ENCODE results near the gene ANKRD31.

ANKRD31 gene

DNA sequence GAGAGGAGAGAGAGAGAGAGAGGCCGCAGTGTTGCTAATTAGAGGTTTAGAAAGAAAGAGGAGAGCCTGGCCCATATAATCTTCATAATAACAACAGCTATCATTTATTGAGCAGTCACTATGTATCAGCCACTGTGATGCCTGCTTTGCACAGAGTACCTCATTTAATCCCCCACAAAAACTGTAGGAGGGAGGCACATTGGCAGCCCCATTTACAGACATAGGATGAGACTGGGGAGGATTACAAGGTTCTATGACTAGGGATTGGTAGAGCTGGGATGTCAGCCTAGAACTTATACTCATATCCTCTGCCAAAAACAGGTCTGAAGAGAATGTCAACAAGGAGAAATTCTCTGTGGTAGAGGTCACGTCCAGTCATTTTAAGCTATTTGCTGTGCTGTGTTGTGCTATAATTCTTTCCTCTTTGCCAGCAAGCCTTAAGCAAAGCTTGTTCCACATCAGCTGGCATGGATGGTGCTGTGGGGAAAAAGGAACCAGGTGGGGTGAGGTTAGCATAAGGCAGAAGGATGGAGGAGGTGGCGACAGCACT lies 177.6 kb downstream of the ANKRD31 start:
- DNase-seq (ENCODE audit: low read depth, low spot score) = no peak

DNA sequence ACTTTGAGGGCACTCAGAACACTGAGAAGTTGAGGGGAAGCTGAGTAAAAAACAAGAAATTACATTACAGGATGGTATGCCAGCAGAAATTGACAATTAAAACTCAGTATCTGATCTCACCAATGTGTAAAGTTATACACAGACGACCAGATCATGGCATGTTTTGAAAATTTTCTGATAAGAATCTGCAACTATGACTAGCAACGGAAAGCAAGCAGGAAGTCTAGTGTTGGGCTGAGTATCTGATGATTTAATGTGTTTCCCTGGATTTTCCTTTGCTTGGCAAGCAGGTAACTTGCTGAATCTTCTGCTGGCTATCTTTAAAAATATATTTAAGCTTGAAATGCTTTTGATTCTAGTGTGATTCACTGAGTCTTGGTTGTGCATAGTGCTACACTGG lies 179.1 kb downstream of the ANKRD31 start:
- no peak for DNase-seq (ENCODE audit: low read depth, low spot score)

DNA sequence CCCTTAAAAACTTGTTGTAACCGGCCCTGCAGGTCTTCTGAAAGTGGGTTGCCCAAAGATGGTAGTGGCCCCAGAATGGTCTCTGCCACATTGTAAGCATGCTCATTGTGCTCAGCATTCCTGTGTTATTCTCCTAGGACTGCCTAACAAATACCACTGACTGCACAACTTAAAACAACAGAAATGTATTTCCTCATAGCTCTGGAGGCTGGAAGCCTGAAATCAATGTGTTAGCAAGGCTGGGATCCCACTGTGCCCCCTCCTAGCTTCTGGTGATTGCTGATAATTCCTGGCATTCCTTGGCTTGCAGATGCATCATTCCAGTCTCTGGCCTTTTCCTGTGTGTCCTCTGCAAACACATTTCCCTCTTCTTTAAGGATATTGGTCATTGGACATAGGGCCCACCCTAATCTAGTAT lies 180.9 kb downstream of the ANKRD31 start:
- no peak for DNase-seq (ENCODE audit: low read depth, low spot score)

DNA sequence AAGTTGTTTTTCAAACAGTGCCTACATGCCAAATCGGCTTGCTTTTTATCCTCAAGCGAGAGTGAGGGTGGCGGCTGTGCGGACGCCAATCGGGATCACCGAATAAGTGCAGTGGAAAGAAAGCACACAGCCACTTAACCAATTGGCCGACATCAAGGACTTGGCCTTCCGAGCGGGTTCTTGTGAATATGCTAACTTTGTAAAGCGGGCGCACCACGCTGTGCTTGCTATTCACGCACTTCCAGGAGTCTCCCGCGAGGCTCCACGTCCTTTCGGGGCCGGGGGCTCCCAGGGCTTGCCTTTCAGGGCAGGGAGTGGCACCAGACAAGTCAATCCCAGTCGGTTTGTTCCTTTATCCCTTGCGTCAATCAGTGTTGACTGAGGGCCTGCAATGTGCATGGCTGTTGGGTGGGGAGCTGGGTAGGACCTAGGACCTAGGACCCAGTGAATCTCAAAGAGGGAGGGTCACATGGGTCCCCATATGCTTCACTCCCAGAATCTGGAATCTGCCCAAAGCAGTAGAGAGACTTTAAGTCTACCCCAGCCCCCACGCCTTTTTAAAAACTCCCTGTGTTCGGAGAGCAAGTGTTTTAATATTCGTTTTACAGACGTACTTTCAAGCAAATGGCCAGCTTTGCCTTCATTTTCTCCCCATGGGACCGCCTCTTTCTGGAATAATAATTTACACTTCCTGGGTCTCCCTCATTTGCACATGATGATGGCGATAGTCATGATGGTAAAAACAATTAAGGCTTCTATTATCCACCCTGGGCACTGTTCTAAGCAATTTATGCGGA lies 182.3 kb downstream of the ANKRD31 start:
- no peak for DNase-seq (ENCODE audit: low read depth, low spot score)

DNA sequence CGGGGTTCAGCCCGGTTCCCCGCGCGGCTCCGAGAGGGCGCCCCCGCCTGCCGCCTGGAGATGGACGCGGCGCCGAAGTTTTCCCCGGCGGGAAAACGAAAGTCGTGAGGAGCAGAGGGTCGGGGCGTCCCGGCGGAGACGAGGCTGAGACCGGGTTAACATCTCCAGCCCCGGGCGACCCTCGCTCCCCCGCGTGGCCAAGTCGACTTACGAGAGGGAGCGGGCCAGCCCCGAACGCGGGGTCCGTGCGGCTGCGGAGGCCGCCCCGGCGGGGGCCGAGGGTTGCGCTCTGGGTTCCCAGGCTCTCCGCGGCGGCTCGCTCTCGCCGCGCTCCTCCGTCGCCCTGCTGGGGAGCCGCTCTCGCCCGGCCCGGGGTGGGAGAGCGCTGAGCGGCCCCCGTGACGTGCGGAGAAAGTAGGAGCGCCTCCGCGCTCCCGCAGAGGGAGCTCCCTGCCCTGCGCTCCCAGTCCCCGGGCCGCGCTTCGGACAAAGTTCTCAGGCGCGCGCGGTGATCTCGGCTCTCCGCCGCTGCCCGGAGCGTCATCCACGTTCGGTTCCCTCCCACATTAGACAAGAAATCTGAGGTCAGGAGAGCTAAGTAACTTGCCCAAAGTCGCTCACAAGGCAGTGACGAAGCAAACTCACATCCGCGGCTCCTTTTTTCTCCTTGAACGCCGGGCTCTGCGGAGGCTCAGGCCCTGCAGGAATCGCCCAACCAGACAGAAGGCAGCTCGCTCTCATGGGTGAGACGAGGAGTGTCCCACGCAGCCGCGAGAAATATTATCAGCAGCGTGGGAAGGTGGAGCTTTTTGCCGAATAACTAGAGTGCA lies 183.2 kb downstream of the ANKRD31 start:
- DNase-seq (ENCODE audit: low read depth, low spot score) = no peak

DNA sequence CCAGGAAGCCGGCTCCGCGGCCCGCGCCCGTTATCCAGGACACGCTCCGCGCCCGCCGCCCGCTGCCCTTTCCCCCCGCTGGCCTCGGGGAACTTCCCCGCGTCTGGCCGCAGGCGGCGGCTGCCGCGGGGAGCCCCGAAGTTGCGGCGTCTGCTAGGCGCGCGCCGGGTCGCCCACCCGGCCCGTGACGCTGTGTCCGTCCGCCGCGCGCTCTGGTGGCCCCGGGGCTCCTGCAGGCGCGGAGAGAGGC lies 183.7 kb downstream of the ANKRD31 start:
- DNase-seq (ENCODE audit: low read depth, low spot score) = no peak

DNA sequence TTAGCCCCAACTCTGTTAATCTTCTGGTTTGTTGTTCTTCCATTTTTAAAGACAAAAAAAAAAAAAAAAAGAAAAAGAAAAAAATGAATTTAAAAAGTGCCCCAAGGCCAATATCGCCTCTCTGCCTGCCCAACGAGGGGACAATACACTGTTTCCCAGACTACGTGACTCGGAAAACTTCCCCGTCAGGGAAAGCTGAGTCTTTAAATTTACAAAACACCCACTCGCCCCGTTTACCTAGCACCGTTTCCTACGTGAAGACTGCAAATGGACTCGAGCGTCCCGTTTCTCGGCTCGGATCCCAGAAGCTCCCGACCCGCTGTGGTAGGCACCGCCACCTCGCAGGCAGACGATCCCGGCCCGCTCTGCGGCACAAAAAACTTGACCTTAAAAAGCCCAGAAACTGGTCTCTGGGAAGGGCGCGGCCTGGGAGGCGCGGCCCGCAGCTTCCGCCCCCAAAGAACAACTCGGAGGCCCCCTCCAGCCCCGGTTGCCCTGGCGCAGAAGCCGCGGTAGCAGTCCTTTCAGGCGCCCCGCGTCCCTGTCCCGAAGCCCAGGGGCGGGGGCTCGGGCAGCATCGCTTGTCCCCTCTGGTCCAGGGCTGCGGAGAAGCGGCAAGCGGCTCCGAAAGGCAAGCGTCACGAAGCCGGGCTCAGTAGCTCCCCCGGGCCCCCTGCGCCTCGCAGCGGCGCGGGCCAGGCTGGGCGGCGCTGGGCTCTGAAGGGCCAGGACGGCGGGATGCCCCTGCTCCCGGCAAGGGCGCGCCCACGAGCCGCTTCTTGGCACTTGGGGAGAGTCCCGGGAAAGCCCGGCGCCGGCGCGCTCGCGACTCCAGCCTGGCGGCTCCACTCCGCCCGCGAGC lies 184.3 kb downstream of the ANKRD31 start, which contains the start of gene GCNT4:
Gene GCNT4, minus strand, starts transcription at position 367 of the 862 bp plus-strand sequence. CDS start 22,521 bp downstream, outside the sequence.
- no peak for DNase-seq (ENCODE audit: low read depth, low spot score)

DNA sequence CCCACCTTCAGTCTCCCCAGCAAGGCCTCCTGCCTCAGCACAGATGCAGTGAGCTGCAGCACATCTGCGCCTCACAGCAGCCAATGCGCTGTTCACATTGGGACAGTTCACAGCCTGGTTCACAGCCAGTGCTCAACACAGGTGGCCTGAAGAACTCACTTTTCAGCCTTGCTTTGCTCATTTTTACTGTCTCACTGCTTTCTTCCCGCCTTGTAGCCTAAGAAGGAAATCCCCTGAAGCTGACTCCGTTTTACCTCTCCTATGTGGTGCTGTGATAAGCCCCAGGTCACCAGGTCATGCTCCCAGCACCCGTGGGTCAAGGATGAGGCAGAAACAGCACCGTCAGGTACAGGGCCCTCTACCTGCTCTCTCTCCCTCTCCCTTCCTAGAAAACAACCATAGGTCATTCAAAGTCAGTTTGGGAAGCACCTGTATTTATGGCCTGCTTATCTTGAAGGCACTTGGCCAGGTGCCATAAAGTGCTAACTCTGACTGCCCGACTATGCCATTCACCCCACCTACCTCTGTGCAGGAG lies 185.4 kb downstream of the ANKRD31 start:
- no peak for DNase-seq (ENCODE audit: low read depth, low spot score)

DNA sequence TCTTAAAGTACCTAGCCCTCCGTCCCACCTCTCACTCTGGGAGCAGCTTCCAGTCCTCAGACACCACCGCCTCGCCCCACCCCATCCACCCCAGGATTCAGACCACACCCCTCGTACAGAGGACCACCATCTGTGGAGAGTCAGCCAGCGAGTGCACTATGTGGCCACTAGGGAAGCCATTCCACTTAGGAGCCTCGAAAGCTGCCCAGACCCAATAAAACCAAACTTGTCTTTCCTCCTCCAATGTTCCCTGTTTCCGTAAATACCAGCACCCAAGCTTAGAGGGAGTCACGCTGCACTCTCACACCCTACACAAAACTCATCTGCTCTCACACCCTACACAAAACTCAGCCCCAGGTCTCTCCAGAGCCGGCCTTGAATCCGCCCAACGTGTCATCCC lies 186.3 kb downstream of the ANKRD31 start:
- no peak for DNase-seq (ENCODE audit: low read depth, low spot score)

DNA sequence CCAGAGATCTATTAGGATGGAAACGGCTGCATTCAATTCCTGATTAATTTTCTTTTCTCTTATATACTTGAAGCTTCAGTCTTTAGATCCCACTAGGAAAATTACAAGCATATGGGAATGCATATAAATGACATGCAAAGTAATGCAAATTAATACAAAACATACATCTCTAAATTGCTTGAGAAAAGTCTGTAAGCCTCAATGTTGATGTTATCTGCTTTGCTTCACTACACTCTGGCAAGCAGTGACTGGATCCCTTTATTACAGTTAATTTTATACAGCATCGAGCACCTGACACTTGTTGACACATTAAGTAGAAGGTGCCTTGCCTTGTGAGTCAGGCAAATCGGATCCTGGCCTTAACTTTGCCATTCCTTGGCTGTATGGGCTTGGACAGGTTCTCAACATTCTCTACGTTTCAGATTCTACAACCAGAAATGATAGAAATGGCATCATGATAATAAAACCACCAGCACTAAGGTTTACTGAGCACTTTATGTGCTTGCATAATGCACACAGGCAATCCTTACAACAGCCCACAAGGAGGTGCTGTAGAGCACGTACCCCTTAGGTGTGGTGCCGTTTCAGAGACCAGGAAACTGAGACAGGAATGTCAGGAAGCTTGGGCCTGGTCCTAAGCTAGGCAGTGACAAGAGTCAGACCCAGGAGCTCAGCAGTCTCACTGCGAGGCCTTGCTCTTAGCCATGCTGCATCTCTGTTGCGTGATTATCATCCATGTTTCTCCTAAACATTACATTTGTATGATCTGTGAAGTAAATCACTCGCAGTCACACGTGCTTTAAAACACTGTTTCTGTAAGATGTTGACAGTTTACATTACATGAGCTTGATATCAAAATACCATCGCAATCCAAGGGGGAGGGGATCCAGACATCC lies 187.0 kb downstream of the ANKRD31 start:
- DNase-seq (ENCODE audit: low read depth, low spot score) = peak; percentile 35

DNA sequence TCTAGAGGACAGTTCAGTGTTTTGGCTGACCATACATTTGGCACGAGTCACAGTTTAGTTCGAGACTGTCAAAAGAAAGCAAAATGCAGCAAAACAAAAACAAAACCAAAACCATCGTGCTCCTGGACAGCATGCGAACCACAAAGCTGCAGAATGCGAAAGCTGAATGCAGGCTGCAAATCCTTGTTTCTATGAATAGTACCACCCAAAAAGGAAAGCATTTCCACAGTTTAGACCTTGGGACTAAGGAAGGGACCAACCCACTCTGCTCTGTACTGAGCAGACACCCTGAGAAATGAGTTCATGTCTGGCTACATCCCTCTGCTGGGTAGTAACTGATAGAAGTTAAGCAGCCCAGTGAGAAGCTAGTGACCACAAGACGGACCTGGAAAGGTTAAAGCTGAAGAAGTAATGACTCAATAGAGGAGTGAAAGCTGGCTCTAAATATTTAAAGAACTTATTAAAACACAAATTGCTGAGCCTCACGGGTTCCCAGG lies 188.2 kb downstream of the ANKRD31 start:
- DNase-seq (ENCODE audit: low read depth, low spot score) = no peak

DNA sequence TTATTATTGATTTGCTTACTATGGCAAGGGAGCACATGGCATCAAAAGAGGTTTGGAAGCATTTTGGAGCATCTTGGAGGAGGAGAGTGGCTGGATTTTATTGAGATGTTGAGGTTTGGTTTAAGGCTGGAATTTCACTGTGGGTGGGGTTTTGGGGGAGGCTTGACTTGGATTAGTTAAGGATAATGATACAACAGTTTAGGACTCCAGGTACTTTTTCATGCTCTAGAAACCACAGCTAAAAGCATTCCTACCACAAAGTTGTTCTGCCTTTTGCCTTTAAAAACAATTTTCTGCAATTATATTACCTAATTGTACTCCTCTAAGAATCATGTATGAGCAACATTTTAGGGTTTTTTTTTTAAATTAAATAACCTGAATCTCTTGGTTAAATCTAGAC lies 189.3 kb downstream of the ANKRD31 start:
- no peak for DNase-seq (ENCODE audit: low read depth, low spot score)

DNA sequence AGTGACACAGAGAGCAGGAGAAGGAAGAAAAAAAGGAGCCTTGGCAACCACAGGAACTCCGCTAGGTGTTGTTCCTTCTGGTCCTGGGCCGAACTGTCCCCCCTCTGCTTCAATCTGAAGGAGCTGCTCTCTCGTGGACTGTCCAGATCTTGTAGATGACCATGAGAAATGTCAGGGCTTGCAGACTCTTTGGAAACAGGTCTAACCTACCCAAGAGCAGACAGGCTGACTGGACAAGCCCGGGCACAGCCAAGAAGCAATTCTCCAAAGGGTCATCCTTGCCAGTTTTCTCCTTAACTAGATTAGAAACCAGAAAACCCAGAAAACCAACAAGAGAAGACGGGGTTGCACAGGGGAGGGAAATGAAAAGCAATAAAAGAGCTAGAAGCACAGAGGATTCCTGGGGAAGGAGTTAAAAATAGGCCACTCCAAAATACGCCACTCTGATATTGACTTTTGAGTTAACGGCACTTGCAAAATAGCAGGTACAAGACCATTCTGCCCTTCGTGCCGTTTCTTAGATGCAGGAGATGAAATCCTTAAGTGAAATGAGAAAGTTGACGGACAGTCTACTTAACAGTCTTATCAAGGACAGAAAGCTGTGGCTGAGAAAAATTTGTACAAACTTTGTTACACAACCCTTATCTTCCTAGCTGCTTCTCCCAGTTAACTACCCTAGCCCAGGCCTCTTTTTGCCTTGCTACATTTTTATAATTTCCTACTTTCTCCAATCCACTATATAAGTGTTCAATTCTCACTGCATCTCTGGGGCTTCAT lies 190.1 kb downstream of the ANKRD31 start:
- DNase-seq (ENCODE audit: low read depth, low spot score) = no peak

DNA sequence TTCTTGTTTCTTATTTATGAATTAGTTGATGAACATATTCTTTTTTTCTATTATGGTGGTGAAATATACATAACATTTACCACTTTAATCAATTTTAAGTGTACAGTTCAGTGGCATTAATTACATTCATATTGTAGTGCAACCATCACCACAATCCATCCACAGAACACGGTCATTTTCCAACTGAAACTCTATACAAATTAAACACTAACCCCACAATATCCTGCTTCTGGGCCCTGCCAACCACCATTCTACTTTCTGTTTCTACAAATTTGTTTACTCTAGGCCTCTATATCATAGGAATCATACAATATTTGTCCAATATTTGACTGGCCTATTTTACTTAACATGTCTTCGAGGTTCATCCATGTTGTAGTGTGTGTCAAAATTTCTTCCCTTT lies 191.6 kb downstream of the ANKRD31 start:
- DNase-seq (ENCODE audit: low read depth, low spot score) = no peak

DNA sequence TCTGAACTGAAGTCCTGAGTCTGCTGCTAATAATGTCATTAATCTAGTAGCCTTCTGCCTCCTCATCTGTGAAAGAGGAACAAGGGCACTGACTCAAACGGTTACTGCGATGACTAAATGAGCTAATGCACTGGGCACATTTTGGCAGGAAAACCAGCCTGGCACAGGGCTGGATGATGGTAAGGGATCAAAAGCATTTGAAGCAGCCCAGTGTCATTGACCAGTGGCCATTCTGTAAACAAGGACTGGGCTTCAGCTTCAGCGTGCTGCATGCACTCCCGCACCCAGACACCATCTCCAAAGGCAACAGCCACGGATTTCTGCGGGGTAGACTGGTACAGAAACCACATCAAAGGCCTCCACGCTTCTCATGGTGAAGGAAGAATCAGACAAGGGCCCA lies 192.3 kb downstream of the ANKRD31 start:
- DNase-seq (ENCODE audit: low read depth, low spot score) = no peak

DNA sequence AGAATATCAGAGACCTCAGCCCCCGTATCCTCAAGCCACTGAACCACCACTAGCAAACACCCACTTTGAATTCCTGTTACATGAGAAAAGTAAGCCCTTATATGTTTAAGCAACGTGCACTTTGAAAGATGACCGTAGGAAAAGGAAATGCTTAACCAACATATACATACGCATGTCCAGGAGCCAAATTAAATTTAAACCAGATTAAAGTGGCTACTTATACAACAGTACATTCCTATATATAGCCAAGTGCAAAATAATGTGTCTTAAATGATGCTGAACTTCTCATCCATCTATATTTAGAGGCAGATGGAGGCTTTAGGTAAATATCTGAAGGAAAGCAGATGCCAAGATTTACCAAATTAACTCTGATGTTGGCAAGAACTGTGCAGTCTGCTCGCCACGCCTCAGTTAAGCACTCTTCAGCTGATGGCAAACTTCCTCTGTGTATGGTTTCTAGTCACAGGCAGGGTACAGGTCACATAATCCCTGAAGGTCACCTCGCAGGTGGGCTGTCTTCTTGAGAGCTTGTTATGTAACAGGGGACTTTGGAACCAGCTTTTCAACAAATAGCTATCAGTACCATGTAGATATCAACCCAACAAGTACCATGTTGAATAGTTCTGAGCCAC lies 192.9 kb downstream of the ANKRD31 start:
- no peak for DNase-seq (ENCODE audit: low read depth, low spot score)

DNA sequence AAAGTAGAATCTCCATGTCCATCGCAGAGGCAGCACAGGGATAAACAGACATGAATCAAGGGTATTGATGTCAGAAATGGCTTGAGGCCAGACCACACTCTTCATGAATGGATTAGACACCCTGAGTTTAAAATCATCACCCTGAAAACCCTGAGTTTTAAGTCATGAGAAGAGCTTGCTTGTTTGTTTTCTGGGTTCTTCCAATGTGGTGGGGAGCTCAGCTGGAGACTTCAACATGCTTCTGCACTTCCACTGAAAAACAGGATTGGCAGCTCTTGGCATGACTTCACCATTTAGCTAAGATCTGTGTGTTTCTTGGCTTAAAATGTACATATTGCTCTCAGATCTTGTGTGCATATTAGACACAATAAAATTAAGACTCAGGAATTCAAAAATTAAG lies 194.2 kb downstream of the ANKRD31 start:
- no peak for DNase-seq (ENCODE audit: low read depth, low spot score)

DNA sequence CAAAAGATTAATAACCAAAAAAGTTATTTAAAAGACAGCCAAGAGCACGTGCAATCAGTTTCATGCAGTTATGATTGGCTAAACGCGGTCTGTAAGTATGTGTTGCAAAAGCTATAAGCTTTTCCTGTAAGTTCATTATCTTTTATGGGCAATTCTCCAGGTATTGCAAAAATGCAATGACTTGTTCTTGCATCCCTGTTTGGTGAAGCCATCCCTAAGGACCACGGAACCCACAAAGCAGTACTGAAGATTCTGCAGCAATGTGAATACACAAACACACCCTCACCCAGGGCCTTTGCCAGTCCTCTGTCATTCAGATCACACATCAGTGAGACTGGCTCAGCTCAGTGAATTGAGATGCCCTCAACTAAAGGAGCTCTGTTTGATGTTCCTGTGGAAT lies 195.7 kb downstream of the ANKRD31 start:
- DNase-seq (ENCODE audit: low read depth, low spot score) = no peak

DNA sequence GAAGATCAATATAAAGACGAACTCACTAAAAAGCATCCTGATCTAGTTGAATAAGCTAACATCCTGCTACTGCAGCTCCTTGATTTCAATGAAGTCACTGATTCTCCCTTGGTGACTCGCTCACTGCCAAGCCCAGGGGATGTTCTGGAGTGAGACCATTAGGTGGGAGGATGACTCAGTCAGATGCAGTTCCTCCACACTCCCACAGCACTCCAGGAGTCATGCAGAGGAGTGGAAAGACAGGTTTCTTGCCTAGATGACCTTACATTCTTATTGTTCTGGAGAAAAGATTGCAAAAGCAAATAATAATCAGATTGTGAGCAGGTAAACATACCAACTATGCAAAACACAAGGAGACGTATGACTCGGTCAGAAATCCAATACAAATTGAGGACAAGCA lies 199.6 kb downstream of the ANKRD31 start:
- DNase-seq (ENCODE audit: low read depth, low spot score) = no peak

Data from activated naive CD8-positive, alpha-beta T cell treated with anti-CD3 and anti-CD28 coated beads, Interleukin-2, amount 50 U/mL, for 16 hours (primary cell).